H1 (cell line): ENCODE data around the gene PRRG2. TPM values are rescaled to one million over a fixed set of nuclear protein-coding genes. Genes with fewer than 3 reads are reported as not detected.

ENCODE experiments used
- CTCF ChIA-PET: fragments of 300-600 bp; sonication (Branson Sonifier 250); formaldehyde crosslinking; loops from one replicate; lab custom pipeline; 2021; ENCODE audit not compliant: partially characterized antibody; lab: Charles Lee
- POLR2A ChIA-PET: fragments of 300-600 bp; sonication (Branson Sonifier 250); formaldehyde crosslinking; loops from one replicate; lab custom pipeline; 2021; ENCODE audit warnings: inconsistent platforms; ENCODE audit not compliant: partially characterized antibody; lab: Charles Lee
- DNase-seq, 2 experiments: peaks; one replicate each; pipeline versions ENCODE4 v3.0.0 to v3.0.0-alpha.2; 2010 to 2022; ENCODE audit warnings: low spot score in 2 of 2, low read depth in 1 of 2, mixed read lengths in 1 of 2
- FAIRE-seq: peaks from 2 replicates; lab custom pipeline; 2011; peaks lifted over from hg19 to GRCh38; lab: Jason Lieb, UNC
- H2AFZ ChIP-seq: 2 replicates; pipeline ENCODE4 v1.8.1; 2012; ENCODE audit warnings: low read length, inconsistent platforms
- H2AK5ac ChIP-seq: 2 replicates; pipeline ENCODE4 v1.6.1; 2013; ENCODE audit warnings: low read depth, low read length
- H2BK120ac ChIP-seq: replicated peaks from 2 replicates; pipeline ENCODE3; 2013; ENCODE audit warnings: low read depth, low read length, inconsistent platforms
- H2BK12ac ChIP-seq: 2 replicates; pipeline ENCODE4 v1.6.1; 2013; ENCODE audit warnings: low read depth, low read length
- H2BK15ac ChIP-seq: 2 replicates; pipeline ENCODE4 v1.6.1; 2013; ENCODE audit warnings: low read length
- H2BK20ac ChIP-seq: 2 replicates; pipeline ENCODE4 v1.6.1; 2013; ENCODE audit warnings: low read length
- H2BK5ac ChIP-seq: 2 replicates; pipeline ENCODE4 v1.6.1; 2013; ENCODE audit warnings: low read depth, low read length
- H3K14ac ChIP-seq: 2 replicates; pipeline ENCODE4 v1.6.1; 2013; ENCODE audit warnings: inconsistent platforms; ENCODE audit not compliant: insufficient read length
- H3K18ac ChIP-seq: 2 replicates; pipeline ENCODE4 v1.6.1; 2013; ENCODE audit warnings: low read length; ENCODE audit errors: extremely low read depth
- H3K23ac ChIP-seq: 2 replicates; pipeline ENCODE4 v1.6.1; 2013; ENCODE audit warnings: inconsistent platforms; ENCODE audit not compliant: insufficient read length
- H3K23me2 ChIP-seq: 2 replicates; pipeline ENCODE4 v1.6.1; 2013; ENCODE audit warnings: low read depth, low read length
- H3K27ac ChIP-seq: 2 replicates; pipeline ENCODE4 v1.6.1; 2011; ENCODE audit warnings: low read depth, low read length, inconsistent platforms
- H3K27me3 ChIP-seq, 4 experiments: replicated peaks in 1 of 4; 1 replicate in 1 of 4; 2 replicates in 3 of 4; pipeline versions ENCODE4 v1.6.1 to v1.8.1; 2011 to 2013; ENCODE audit warnings: low read length in 3 of 4, mild to moderate bottlenecking in 3 of 4, inconsistent platforms in 2 of 4, mixed read lengths in 2 of 4, moderate library complexity in 1 of 4; ENCODE audit not compliant: control insufficient read depth in 3 of 4, insufficient read depth in 3 of 4; ENCODE audit errors: extremely low read depth in 1 of 4
- H3K36me3 ChIP-seq, 4 experiments: 2 replicates each; pipeline versions ENCODE4 v1.6.1 to v1.8.1; 2011 to 2013; ENCODE audit warnings: mild to moderate bottlenecking in 4 of 4, low read length in 3 of 4, moderate library complexity in 2 of 4, control low read depth in 1 of 4, inconsistent platforms in 1 of 4; ENCODE audit not compliant: insufficient read depth in 4 of 4, control insufficient read depth in 2 of 4
- H3K4ac ChIP-seq: replicated peaks from 2 replicates; pipeline ENCODE3; 2013; ENCODE audit warnings: low read length, low read depth, mixed read lengths, inconsistent platforms; ENCODE audit not compliant: insufficient read length
- H3K4me1 ChIP-seq, 4 experiments: replicated peaks in 1 of 4; 1 replicate in 1 of 4; 2 replicates in 3 of 4; pipeline versions ENCODE4 v1.6.1 to v1.8.1; 2011 to 2013; ENCODE audit warnings: low read length in 3 of 4, inconsistent platforms in 2 of 4, mixed read lengths in 1 of 4; ENCODE audit not compliant: insufficient read depth in 4 of 4, control insufficient read depth in 3 of 4
- H3K4me2 ChIP-seq, 2 experiments: 2 replicates each; pipeline versions ENCODE4 v1.6.1 to v1.8.1; 2011 to 2013; ENCODE audit warnings: low read depth in 2 of 2, low read length in 2 of 2, control low read depth in 1 of 2, inconsistent platforms in 1 of 2, mild to moderate bottlenecking in 1 of 2; ENCODE audit not compliant: insufficient read depth in 1 of 2
- H3K4me3 ChIP-seq, 4 experiments: fragments of 200-600, 300-600 bp in 1 of 4; sonication (generic), shearing (Covaris generic), sonication (Bioruptor Twin) in 1 of 4; 2 replicates each; pipeline versions ENCODE4 v1.5.1 to v1.8.1; 2011 to 2016; ENCODE audit warnings: low read length in 4 of 4, low read depth in 3 of 4, control low read depth in 2 of 4, inconsistent platforms in 2 of 4, mild to moderate bottlenecking in 2 of 4, mixed read lengths in 1 of 4, moderate library complexity in 1 of 4; ENCODE audit not compliant: insufficient read depth in 2 of 4; ENCODE audit errors: extremely low read depth in 1 of 4
- H3K56ac ChIP-seq: replicated peaks from 2 replicates; pipeline ENCODE3; 2013; ENCODE audit warnings: low read depth, mild to moderate bottlenecking, mixed read lengths, low read length, inconsistent platforms; ENCODE audit not compliant: insufficient read length
- H3K79me1 ChIP-seq: 2 replicates; pipeline ENCODE4 v1.6.1; 2013; ENCODE audit warnings: low read depth, low read length, control low read depth
- H3K79me2 ChIP-seq, 2 experiments: 2 replicates each; pipeline versions ENCODE4 v1.6.1 to v1.8.1; 2012 to 2013; ENCODE audit warnings: low read length in 2 of 2, mild to moderate bottlenecking in 2 of 2, inconsistent platforms in 1 of 2; ENCODE audit not compliant: insufficient read depth in 2 of 2, control insufficient read depth in 1 of 2
- H3K9ac ChIP-seq, 4 experiments: replicated peaks in 1 of 4; 1 replicate in 1 of 4; 2 replicates in 3 of 4; pipeline versions ENCODE4 v1.6.1 to v1.8.1; 2011 to 2013; ENCODE audit warnings: low read depth in 3 of 4, low read length in 3 of 4, control low read depth in 2 of 4, mild to moderate bottlenecking in 2 of 4, moderate library complexity in 2 of 4, inconsistent platforms in 1 of 4; ENCODE audit errors: extremely low read depth in 1 of 4
- H3K9me3 ChIP-seq, 2 experiments: 2 replicates each; pipeline versions ENCODE4 v1.6.1 to v1.8.1; 2012 to 2013; ENCODE audit warnings: mild to moderate bottlenecking in 2 of 2, moderate library complexity in 2 of 2, control low read depth in 1 of 2, inconsistent platforms in 1 of 2, low read depth in 1 of 2, low read length in 1 of 2, mixed read lengths in 1 of 2; ENCODE audit not compliant: insufficient read depth in 2 of 2
- H4K20me1 ChIP-seq, 2 experiments: replicated peaks in 1 of 2; 2 replicates each; pipeline versions ENCODE3 to v1.8.1; 2011 to 2013; ENCODE audit warnings: inconsistent platforms in 2 of 2, low read length in 2 of 2, mild to moderate bottlenecking in 1 of 2; ENCODE audit not compliant: insufficient read depth in 2 of 2, control insufficient read depth in 1 of 2
- H4K5ac ChIP-seq: 2 replicates; pipeline ENCODE4 v1.6.1; 2013; ENCODE audit warnings: low read length, low read depth, mixed read lengths, inconsistent platforms; ENCODE audit not compliant: insufficient read length
- H4K8ac ChIP-seq: 2 replicates; pipeline ENCODE4 v1.8.0; 2013; ENCODE audit warnings: mild to moderate bottlenecking, moderate library complexity, low read length, inconsistent platforms; ENCODE audit not compliant: insufficient read depth; ENCODE audit errors: extremely low read depth
- H4K91ac ChIP-seq: replicated peaks from 2 replicates; pipeline ENCODE3; 2013; ENCODE audit warnings: low read length, mixed read lengths, inconsistent platforms; ENCODE audit not compliant: insufficient read length
- ATF3 ChIP-seq: IDR thresholded peaks from 2 replicates; pipeline ENCODE4 v1.6.1; 2011; ENCODE audit warnings: low read depth, mild to moderate bottlenecking, low read length; ENCODE audit not compliant: insufficient read depth
- CEBPB ChIP-seq: IDR thresholded peaks from 2 replicates; pipeline ENCODE4 v1.6.1; 2012; ENCODE audit warnings: low read depth, low read length
- EZH2 ChIP-seq: fragments of 200-600 bp; sonication (generic); IDR thresholded peaks from 2 replicates; pipeline ENCODE4 v1.7.1; 2012; ENCODE audit warnings: low read depth, mild to moderate bottlenecking, moderate library complexity, low read length, inconsistent platforms; ENCODE audit not compliant: severe bottlenecking
- NRF1 ChIP-seq: IDR thresholded peaks from 2 replicates; pipeline ENCODE4 v1.6.1; 2011; ENCODE audit warnings: mild to moderate bottlenecking, low read depth, low read length, improper control_type of control experiment
- POLR2AphosphoS5 ChIP-seq: IDR thresholded peaks from 2 replicates; pipeline ENCODE4 v1.6.1; 2011; ENCODE audit warnings: low read depth, low read length
- RBBP5 ChIP-seq: IDR thresholded peaks from 2 replicates; pipeline ENCODE4 v1.7.1; 2012; ENCODE audit warnings: low read depth, mild to moderate bottlenecking, inconsistent platforms, low read length, moderate library complexity, borderline replicate concordance
- RNF2 ChIP-seq: fragments of 200-900, 300-1000 bp; sonication (generic); IDR thresholded peaks from 2 replicates; pipeline ENCODE4 v1.7.1; 2016; ENCODE audit warnings: borderline replicate concordance, low read depth, mild to moderate bottlenecking, antibody characterized with exemption, low read length; ENCODE audit not compliant: poor library complexity, severe bottlenecking; ENCODE audit errors: missing control alignments
- SAP30 ChIP-seq: fragments of 300-600 bp; sonication (generic); IDR thresholded peaks from 2 replicates; pipeline ENCODE4 v1.7.1; 2012; ENCODE audit warnings: low read length, moderate library complexity, mild to moderate bottlenecking, inconsistent platforms; ENCODE audit not compliant: insufficient read depth, insufficient replicate concordance
- SP1 ChIP-seq: IDR thresholded peaks from 2 replicates; pipeline ENCODE4 v1.6.1; 2011; ENCODE audit warnings: low read depth, low read length
- WGBS, 2 experiments: shearing (Covaris generic) in 1 of 2; methylation state at CpG; one replicate each; pipeline versions ENCODE4 v1.1.6 to v1.1.7; 2013 to 2015; ENCODE audit warnings: low lambda C conversion rate in 2 of 2, mixed read lengths in 2 of 2, inconsistent platforms in 1 of 2, low coverage in 1 of 2, missing lambda C conversion rate in 1 of 2; ENCODE audit not compliant: insufficient replicate concordance in 2 of 2, insufficient coverage in 1 of 2, insufficient read length in 1 of 2; ENCODE audit errors: extremely low coverage in 1 of 2, missing lambda C conversion rate in 1 of 2; 5-methylcytosine and 5-hydroxymethylcytosine counted together
- polyA plus RNA-seq, 7 experiments: library from polyadenylated mRNA; depleted of rRNA in 3 of 7; stranded (reverse) in 5 of 7; unstranded in 2 of 7; fragments of >200 nt in 5 of 7; fragments of 200-250 nt in 2 of 7; gene quantifications; 1 replicate in 5 of 7; 2 replicates in 1 of 7; 4 replicates in 1 of 7; pipeline versions ENCODE4 v1.2.1 to v1.2.3, GENCODE V29; 2011 to 2013; ENCODE audit warnings: missing spikeins in 2 of 7, mixed read lengths in 2 of 7
- total RNA-seq: library from RNA; stranded (reverse); fragmentation: NEBNext Ultra II Directional; extraction: Animal tissue kit (Norgen Biotek cat#: 25700); gene quantifications from 2 replicates; pipeline ENCODE4 v1.2.1, GENCODE V29; 2021

PRRG2 gene
- total and polyA plus RNA-seq, 2 of the 8 experiments (the other 6 are each of a cell fraction or from before 2014, with no cell fraction given): 4.1 to 5.6 TPM

- H3K18ac ChIP-seq: peak overlapping the region; percentile 99
- peak overlapping the region; percentile 60 for H4K5ac ChIP-seq
- no peak overlapping the region for H3K14ac ChIP-seq
- peak overlapping the region in 3 of 4 experiments; percentile 15 to 73 (median 61); a peak in 4 of 7 replicates for H3K9ac ChIP-seq
- H3K4ac ChIP-seq: peak overlapping the region; percentile 86
- H2BK15ac ChIP-seq: peak overlapping the region; percentile 100; the same call in 1 of the 2 replicates
- peak overlapping the region; percentile 74; the same call in 1 of the 2 replicates for H2AFZ ChIP-seq
- H3K23me2 ChIP-seq: peaks cover 6% of the 10 kb centered on the region
- no peaks in the 10 kb centered on the region; a peak in 2 of 7 replicates for H3K27me3 ChIP-seq
- no peak overlapping the region for H2BK20ac ChIP-seq
- peak; percentile 88 to 95 for DNase-seq
- H2BK5ac ChIP-seq: peak overlapping the region; percentile 97
- peak overlapping the region; percentile 93; the same call in 1 of the 2 replicates for H2AK5ac ChIP-seq
- H3K56ac ChIP-seq: no peak overlapping the region
- ChIA-PET CTCF (interaction anchor here (1.9 to 18.1 kb wide), 4 partner anchors 10 to 117 kb away, joined by 7 to 240 read pairs (median 32); no protein-coding TSS in a partner anchor), POLR2A (interaction anchor here (0.7 to 5.5 kb wide), 15 partner anchors 9 to 121 kb away, joined by 3 to 44 read pairs (median 9); partner anchors contain the start of genes FCGRT, NOSIP, PRMT1 and PRR12)
- peak overlapping the region; percentile 80 to 98 for H3K4me2 ChIP-seq
- peaks cover 0 to 34% (median 11%) of the 10 kb centered on the region in 4 experiments; a peak in 5 of 8 replicates for H3K36me3 ChIP-seq
- no peak overlapping the region for H3K23ac ChIP-seq
- H2BK120ac ChIP-seq: peak overlapping the region; percentile 56
- WGBS, 2 experiments: 67% methylated on average over 41 of the region's 53 CpGs; no CpG with 5 or more reads in 1 of the 2 experiments
- H2BK12ac ChIP-seq: 0 out of 2 replicates have a peak overlapping the region, but pooled peaks have one; percentile 97
- H3K27ac ChIP-seq: peak overlapping the region; percentile 66; the same call in 1 of the 2 replicates
- H4K20me1 ChIP-seq: peaks cover 0 to 8% of the 10 kb centered on the region in 2 experiments
- H3K79me1 ChIP-seq: peaks cover 4% of the 10 kb centered on the region; the same call in 1 of the 2 replicates
- H4K91ac ChIP-seq: peak overlapping the region; percentile 99
- H3K9me3 ChIP-seq: no peaks in the 10 kb centered on the region
- peaks cover 5 to 22% (median 14%) of the 10 kb centered on the region in 4 experiments for H3K4me1 ChIP-seq
- no peaks in the 10 kb centered on the region for H3K79me2 ChIP-seq
- H3K4me3 ChIP-seq: peak overlapping the region; percentile 37 to 78 (median 64)
- peak overlapping the region; percentile 94 for H4K8ac ChIP-seq
- FAIRE-seq: no peak
- TF ChIP-seq POLR2AphosphoS5: peak; percentile 82; the same call in 1 of the 2 replicates
- TF ChIP-seq RBBP5: no peak
- no peak for TF ChIP-seq SAP30
- no peak for TF ChIP-seq CEBPB
- no peak for TF ChIP-seq RNF2
- TF ChIP-seq NRF1: no peak
- TF ChIP-seq SP1: 0 out of 2 replicates have a peak, but pooled peaks have one; percentile 4
- no peak for TF ChIP-seq EZH2
- no peak for TF ChIP-seq ATF3
Observed at GRCh38 chr19:49555600-49556411, 25.3 kb upstream of the PRRG2 start.
